ENCODE data around the gene CLIC5. TPM values are rescaled to one million over a fixed set of nuclear protein-coding genes. Genes with fewer than 3 reads are reported as not detected.

CLIC5 gene
- total RNA-seq, 1 donor from 2014 or later = 0.32 TPM

- Histone ChIP-seq H3K4me2 (ENCODE audit: low read length) (no peak overlapping the region), H4K20me1 (ENCODE audit: insufficient read depth, low read length) (no peaks in the 10 kb centered on the region), H3K4me3 (ENCODE audit: insufficient read depth, low read depth, low read length) (no peak overlapping the region), H3K4me1 (ENCODE audit: insufficient read depth, low read length) (peaks cover 6% of the 10 kb centered on the region), H3K27ac (ENCODE audit: low read depth, low read length) (no peak overlapping the region), H3K27me3 (ENCODE audit: insufficient read depth, low read length) (no peaks in the 10 kb centered on the region), H3K79me2 (ENCODE audit: insufficient read depth, low read length) (no peaks in the 10 kb centered on the region), H3K36me3 (ENCODE audit: insufficient read depth, low read length) (no peaks in the 10 kb centered on the region), H3K9ac (ENCODE audit: low read length) (no peak overlapping the region), H2AFZ (ENCODE audit: low read depth, low read length) (no peak overlapping the region), H3K9me3 (ENCODE audit: insufficient read depth, low read depth, low read length) (no peaks in the 10 kb centered on the region)
- H3K27me3 Mint-ChIP-seq (ENCODE audit: low read depth, unreplicated experiment) = no peaks in the 10 kb centered on the region
- H3K4me1 Mint-ChIP-seq (ENCODE audit: low read depth, unreplicated experiment) = peaks cover 39% of the 10 kb centered on the region
- DNase-seq (ENCODE audit: low read depth) (no peak), FAIRE-seq (no peak)
- H3K36me3 Mint-ChIP-seq (ENCODE audit: low read depth, unreplicated experiment) = no peaks in the 10 kb centered on the region
- H3K27ac Mint-ChIP-seq (ENCODE audit: unreplicated experiment) = no peak overlapping the region
- H3K4me3 Mint-ChIP-seq (ENCODE audit: unreplicated experiment) = no peak overlapping the region
- TF ChIP-seq EZH2 (IDR thresholded peaks at IDR 0.05; ENCODE audit: insufficient read depth, low read length) = no peak
- TF ChIP-seq CTCF (IDR thresholded peaks at IDR 0.05; ENCODE audit: insufficient read depth, low read depth, low read length) = no peak
- H3K9me3 Mint-ChIP-seq (ENCODE audit: unreplicated experiment) = peaks cover 3% of the 10 kb centered on the region
Observed at GRCh38 chr6:45920819-45921511, 94.7 kb downstream of the CLIC5 start.

- Mint-ChIP-seq H3K27me3 (ENCODE audit: low read depth, unreplicated experiment) (peaks cover 2% of the 10 kb centered on the region), H3K9me3 (ENCODE audit: unreplicated experiment) (peaks cover 3% of the 10 kb centered on the region), H3K27ac (ENCODE audit: unreplicated experiment) (no peak overlapping the region), H3K4me3 (ENCODE audit: unreplicated experiment) (no peak overlapping the region), H3K4me1 (ENCODE audit: low read depth, unreplicated experiment) (peaks cover 20% of the 10 kb centered on the region), H3K36me3 (ENCODE audit: low read depth, unreplicated experiment) (no peaks in the 10 kb centered on the region)
- H3K4me2 ChIP-seq (ENCODE audit: low read length) = no peak overlapping the region
- no peaks in the 10 kb centered on the region for H3K36me3 ChIP-seq (ENCODE audit: insufficient read depth, low read length)
- no peaks in the 10 kb centered on the region for H3K27me3 ChIP-seq (ENCODE audit: insufficient read depth, low read length)
- H3K27ac ChIP-seq (ENCODE audit: low read depth, low read length) = no peak overlapping the region
- DNase-seq (ENCODE audit: low read depth) = no peak
- peaks cover 6% of the 10 kb centered on the region for H3K4me1 ChIP-seq (ENCODE audit: insufficient read depth, low read length)
- FAIRE-seq = no peak
- H3K9me3 ChIP-seq (ENCODE audit: insufficient read depth, low read depth, low read length) = no peaks in the 10 kb centered on the region
- no peak overlapping the region for H2AFZ ChIP-seq (ENCODE audit: low read depth, low read length)
- TF ChIP-seq CTCF (IDR thresholded peaks at IDR 0.05; ENCODE audit: insufficient read depth, low read depth, low read length) (no peak), EZH2 (IDR thresholded peaks at IDR 0.05; ENCODE audit: insufficient read depth, low read length) (no peak)
- no peak overlapping the region for H3K4me3 ChIP-seq (ENCODE audit: insufficient read depth, low read depth, low read length)
- H3K9ac ChIP-seq (ENCODE audit: low read length) = no peak overlapping the region
- H4K20me1 ChIP-seq (ENCODE audit: insufficient read depth, low read length) = no peaks in the 10 kb centered on the region
- H3K79me2 ChIP-seq (ENCODE audit: insufficient read depth, low read length) = no peaks in the 10 kb centered on the region
Observed at GRCh38 chr6:45917439-45917838, 98.2 kb downstream of the CLIC5 start.

GRCh38 chr6:45916692-45917091, 99.0 kb downstream of the CLIC5 start:
- no peaks in the 10 kb centered on the region for H3K27me3 ChIP-seq (ENCODE audit: insufficient read depth, low read length)
- no peaks in the 10 kb centered on the region for H3K9me3 ChIP-seq (ENCODE audit: insufficient read depth, low read depth, low read length)
- no peaks in the 10 kb centered on the region for H3K36me3 ChIP-seq (ENCODE audit: insufficient read depth, low read length)
- Mint-ChIP-seq H3K4me1 (ENCODE audit: low read depth, unreplicated experiment) (peaks cover 14% of the 10 kb centered on the region), H3K27me3 (ENCODE audit: low read depth, unreplicated experiment) (peaks cover 3% of the 10 kb centered on the region), H3K9me3 (ENCODE audit: unreplicated experiment) (peaks cover 3% of the 10 kb centered on the region), H3K36me3 (ENCODE audit: low read depth, unreplicated experiment) (no peaks in the 10 kb centered on the region), H3K27ac (ENCODE audit: unreplicated experiment) (no peak overlapping the region), H3K4me3 (ENCODE audit: unreplicated experiment) (no peak overlapping the region)
- FAIRE-seq (no peak), DNase-seq (ENCODE audit: low read depth) (no peak)
- H3K27ac ChIP-seq (ENCODE audit: low read depth, low read length) = no peak overlapping the region
- H4K20me1 ChIP-seq (ENCODE audit: insufficient read depth, low read length) = no peaks in the 10 kb centered on the region
- H3K79me2 ChIP-seq (ENCODE audit: insufficient read depth, low read length) = no peaks in the 10 kb centered on the region
- TF ChIP-seq CTCF (IDR thresholded peaks at IDR 0.05; ENCODE audit: insufficient read depth, low read depth, low read length) (no peak), EZH2 (IDR thresholded peaks at IDR 0.05; ENCODE audit: insufficient read depth, low read length) (no peak)
- H3K9ac ChIP-seq (ENCODE audit: low read length) = no peak overlapping the region
- H2AFZ ChIP-seq (ENCODE audit: low read depth, low read length) = no peak overlapping the region
- H3K4me1 ChIP-seq (ENCODE audit: insufficient read depth, low read length) = peaks cover 6% of the 10 kb centered on the region
- no peak overlapping the region for H3K4me3 ChIP-seq (ENCODE audit: insufficient read depth, low read depth, low read length)
- no peak overlapping the region for H3K4me2 ChIP-seq (ENCODE audit: low read length)

Measured in astrocyte (in vitro differentiated cells and primary cell).